GM21576 (cell line): ENCODE data around the gene THSD7A.

ENCODE experiments used
- ATAC-seq: cut with Tn5 transposase; IDR thresholded peaks from one replicate; pipeline ENCODE4 v1.9.1; 2021; ENCODE audit warnings: mild to moderate bottlenecking, moderate library complexity; ENCODE audit not compliant: unreplicated experiment

The THSD7A gene

DNA sequence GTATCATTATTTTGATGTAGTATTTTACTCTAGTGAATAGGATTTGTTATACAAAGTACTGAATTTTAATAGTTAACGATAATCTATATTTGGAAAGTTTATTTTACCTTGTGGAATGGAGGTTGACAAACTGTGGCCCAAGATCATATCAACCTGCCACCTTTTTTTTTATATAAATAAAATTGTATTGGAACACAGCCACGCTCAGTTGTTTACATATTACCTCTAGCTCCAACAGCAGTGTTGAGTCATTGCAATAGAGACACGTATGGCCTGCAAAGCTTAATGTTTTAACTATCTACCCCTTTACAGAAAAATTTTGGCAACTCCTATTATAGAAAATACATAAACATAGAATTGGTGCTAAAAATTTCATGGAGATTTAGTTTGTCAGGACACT is 239.3 kb downstream of the THSD7A start:
- ATAC-seq: no peak

DNA sequence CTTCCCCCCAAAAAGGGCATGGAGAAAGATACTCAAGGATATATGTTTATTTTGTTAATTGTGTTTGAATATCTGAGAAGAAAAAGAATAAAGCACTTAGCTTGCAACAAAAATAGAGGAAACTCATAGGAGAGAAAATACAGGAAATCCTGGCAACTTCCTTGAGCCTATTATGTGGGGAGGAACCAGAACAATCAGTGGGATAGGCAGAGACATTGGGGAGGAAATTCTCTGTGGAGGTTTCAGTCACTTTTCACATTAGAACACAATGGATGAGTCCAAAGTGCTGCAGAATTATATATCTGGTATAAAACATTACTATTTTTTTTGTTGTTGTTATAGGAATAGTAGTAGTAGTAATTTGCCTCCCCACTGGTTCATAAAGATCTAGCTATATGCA is 240.1 kb downstream of the THSD7A start:
- ATAC-seq: no peak

DNA sequence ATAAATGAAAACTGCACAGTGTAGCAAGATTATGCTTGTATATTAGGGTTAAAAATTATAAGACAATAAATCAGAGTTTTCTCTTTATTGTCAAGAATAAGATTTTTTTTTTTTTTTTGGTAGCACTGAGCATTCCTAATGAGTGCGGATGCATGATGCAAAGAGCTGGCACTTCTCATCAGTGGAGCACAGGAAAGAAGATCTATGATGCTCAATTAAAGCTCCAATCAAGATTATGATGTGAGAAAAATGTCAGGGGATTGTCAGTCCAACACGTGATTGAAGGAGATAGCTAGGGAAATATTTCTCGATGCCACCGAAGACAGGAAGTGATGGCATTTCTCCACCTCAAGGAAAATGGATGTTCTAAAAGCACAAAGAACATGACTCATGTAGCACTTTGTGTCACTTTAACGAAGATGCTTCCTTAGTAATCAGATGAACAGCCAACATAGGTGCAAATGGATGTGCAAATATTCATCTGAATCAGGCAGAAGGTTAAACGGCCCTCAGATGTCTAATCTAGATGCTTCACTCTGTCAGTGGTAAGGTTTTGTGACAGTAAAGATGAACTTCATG is 240.9 kb downstream of the THSD7A start:
- no peak for ATAC-seq

DNA sequence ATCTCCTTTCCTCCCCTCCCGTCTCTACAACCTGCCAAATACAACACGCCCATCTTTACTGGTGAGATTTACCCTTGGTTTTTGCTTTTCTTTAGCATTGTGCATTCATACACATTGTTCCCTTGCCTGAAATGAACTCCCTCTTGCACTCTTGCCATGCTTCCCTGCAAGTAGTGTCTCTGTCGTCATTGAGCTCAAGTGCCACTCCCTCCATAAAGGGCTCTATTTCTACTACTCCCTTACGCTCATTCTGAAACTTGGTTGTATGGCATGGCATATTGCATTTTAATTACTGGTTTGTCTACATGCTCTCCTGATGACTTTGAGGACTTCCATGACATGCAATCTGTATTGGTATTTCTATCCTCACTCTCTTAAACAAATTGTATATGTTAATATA is 242.7 kb downstream of the THSD7A start:
- no peak for ATAC-seq

DNA sequence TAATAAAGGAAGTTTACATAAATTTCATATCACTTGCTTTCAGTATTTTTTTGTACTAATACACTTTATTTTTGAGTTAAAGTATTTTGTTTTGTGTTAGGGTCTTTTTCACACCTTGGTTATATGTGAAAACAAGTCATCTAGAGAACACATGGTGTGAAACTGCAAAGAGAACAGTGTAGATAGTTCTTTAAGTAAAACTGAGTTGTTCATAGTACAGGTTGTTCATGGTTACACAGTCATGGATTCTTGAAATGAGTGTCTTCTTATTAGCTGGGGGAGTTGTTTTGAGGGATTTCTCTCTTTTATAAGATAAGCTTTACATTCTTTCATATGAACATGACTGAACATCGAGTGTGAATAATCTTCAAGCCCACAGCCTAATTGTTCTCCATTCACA is 244.2 kb downstream of the THSD7A start:
- no peak for ATAC-seq

DNA sequence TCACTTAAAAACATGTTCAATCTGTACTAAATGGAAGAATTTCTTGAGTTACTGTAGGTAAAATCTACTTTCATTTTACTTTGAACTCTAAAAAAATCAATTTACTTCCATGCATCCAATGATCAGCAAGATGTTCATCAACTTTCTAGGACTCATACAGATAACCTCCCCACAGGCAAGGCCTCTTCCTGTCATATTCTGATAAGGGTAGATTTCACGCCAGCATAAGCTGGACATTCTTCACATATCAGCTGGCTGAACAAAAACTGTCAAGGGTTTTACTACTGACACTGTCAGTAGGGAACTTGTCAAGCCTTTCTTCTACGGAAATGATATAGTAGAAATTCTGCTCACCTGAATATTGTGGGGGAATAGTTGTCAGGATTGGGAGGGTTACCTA is 244.9 kb downstream of the THSD7A start:
- ATAC-seq: no peak

DNA sequence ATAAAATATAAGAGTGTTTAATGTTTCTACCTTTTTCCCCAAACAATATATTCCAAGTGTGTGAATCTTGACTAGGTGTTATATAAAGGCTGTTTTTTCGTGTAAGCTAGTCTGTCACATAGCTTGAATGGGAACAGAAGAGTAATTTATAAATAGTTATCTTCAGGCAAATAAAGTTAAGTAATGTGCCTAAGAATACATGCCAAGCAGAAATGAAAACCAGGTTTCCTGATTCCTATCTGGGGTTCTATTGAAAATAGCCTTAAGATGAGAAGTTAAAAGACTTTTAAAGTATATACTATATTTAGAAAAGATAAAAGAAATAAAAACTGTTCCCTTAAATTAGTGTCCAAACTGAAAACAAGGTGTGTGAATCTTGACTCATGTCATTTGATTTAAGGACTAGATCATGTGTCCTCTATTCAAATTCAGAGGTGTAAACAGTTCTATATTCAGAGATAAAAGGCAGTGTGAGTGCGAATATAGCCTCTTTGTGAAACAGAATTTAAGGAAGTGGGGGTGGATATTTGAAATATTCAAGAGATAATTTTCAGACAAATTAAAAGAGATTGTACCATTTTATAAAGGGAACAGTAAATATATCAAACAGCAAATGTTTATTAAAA is 247.5 kb downstream of the THSD7A start:
- no peak for ATAC-seq

DNA sequence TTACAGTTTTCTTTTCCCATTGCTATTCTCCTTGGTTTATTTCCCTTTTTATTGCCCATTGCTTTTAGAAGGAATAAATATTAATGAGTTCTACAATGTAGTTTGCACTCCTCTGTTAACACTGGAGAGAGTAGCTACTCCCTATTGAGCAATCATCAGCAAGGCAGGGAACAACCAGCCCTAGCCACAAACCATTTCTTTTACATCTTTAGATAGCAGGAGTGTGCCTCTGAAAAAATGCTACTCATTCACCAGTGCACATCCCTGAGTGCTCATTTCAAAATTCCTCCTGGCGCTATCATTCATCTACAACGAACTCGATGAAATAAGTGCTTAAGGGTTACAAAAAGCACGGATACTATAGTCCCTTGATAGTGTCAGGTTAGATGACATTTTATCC is 252.9 kb downstream of the THSD7A start:
- no peak for ATAC-seq

DNA sequence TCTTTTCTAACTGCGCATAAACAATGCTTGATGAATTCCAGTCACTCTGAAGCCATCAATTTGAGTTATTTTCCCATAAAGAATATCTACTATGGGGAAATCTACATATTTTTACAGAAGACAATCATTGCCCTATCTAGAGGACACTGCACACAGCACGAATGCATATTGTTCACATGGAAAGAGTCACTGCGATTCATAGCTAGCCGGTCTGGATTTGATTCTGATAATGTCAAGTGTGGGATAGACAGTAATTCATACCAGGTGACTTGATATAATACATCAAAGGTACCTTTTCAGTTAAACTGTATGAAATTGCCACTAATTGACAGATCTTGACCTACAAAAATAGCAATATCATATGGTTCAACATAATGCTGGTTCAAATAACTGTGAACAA is 255.7 kb downstream of the THSD7A start:
- no peak for ATAC-seq

DNA sequence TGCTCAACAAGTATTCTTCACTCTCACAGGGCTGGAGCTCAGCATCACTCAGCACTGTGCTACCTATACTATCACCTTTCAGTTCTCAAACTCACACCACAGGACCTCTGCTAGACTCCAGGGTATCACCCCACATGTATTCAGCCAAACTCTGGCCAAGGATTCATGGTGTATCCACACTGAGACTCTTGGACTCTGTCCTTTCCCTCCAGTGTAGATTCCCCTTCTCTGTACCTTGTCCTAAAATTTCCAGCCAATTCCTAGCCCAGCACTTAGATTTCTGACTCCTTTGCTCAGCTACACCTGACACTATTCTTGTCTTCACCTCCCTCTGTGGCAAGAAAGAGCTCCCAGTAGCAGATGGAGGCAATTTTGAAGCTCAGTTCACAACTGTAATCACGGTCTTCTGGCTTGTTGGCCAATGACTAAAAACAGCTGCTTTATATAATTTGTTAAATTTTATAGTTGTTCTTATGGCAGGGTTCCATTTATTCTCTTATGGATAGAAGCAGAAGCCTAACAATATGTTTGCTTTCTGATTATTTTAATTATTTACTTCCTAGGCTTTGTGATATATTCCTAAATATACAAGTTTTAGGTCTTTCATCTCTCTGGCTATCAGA is 258.8 kb downstream of the THSD7A start:
- ATAC-seq: no peak

DNA sequence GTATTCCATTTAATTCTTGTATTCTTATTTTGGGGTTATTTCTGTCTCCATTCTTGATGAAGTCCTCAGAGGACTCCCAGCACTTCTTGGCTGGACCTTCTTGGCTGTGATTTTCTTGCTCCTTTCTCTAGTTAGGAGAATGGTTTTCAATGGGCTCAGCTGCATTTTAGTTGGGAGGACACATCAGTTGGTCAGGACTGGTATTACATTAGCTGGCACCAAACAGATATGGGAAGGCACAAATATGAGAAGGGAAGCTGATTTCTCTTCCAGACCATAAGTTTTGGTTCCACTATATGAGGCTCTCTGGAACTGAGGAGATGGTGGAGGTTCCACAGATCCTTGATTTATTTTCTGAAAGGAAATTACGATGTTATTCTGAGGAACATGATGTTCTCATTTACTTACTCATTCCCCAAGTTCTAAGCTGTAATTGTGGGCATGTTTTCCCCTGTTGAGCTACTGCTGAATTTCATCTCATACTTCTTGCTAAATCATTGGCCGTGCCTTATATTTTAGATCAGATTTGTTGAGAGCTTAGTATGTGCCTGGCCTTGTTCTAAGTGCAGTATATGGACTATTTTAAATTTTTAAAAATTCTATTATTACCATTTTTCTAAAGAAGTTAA is 261.0 kb downstream of the THSD7A start:
- no peak for ATAC-seq

DNA sequence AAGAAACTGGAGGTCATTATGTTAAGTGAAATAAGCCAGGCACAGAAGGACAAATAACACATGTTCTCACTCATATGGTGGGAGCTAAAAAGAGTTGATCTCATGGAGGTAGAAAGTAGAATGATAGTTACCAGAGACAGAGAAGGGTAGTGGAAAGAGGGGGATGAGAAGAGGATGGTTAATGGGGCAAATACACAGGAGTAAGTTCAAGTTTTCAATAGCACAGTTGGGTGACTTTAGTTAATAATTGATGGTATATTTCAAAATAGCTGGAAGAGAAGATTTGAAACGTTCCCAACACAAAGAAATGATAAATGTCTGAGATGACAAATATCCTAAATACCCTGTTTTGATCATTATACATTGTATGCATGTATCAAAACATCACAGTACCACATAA is 261.8 kb downstream of the THSD7A start:
- ATAC-seq: no peak

DNA sequence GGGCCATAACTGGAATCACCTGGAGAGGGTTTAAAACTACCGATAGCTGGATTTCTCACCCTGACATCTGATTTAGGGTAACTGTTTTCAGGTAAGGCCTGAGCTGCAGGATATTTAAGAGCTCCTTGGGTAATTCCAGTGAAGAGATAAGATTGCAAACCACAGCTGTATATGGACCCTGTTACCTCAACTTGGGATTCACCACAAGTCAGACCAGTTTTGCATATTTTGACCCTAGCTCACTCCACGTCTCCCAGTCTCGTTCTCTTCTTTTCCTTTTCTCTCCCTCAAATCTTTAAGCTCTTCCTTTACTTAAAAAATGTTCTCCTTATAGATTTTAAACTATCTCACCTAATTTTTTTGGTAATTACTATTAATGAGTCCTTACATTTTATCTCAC is 264.4 kb downstream of the THSD7A start:
- ATAC-seq: no peak

DNA sequence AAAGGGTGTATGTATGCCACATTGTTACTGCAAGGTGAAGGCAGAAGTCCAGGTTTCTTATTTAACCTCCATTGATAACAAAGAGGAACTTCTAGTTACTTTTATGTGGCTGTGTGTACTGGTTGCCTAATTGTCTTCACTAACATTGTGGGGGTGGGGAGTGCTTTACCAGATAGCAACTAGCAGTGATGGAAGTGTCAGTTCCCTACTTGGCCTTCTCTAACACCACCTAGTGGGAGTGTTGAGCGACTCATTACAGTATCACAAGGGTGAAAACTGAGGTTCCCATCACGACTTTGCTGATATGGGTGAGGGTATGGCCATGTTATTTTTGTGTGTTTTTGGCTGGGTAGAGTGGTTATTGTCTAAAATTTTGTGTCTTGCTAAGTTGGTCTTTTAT is 274.4 kb downstream of the THSD7A start:
- peak; percentile 88 for ATAC-seq

DNA sequence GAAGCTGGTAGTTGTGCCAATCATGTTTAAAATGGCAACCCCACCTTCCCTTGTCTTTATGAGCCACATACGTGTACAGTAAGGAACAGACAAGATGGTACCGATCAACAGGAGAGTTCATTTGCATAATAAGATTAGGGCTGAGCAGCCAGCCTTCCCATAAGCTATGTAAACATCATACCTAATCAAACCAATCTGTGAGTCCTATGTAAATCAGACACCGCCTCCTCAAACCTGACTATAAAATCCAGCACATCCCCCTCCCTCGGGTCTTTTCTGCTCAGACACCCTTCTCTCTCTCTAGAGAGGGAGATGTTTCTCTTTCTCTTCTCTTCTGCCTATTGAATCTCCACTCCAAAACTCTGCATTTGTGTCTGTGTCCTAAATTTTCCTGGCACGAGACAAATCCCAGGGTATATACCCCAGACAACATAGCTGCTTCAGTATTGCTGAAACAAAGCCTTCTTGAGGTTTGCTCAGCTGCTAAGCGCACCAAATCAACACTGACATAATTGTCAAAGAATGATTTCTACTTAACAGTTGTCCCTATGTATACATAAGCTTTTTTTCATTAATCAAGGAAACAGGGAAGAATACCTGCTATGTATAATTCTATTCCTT is 279.2 kb downstream of the THSD7A start:
- no peak for ATAC-seq

DNA sequence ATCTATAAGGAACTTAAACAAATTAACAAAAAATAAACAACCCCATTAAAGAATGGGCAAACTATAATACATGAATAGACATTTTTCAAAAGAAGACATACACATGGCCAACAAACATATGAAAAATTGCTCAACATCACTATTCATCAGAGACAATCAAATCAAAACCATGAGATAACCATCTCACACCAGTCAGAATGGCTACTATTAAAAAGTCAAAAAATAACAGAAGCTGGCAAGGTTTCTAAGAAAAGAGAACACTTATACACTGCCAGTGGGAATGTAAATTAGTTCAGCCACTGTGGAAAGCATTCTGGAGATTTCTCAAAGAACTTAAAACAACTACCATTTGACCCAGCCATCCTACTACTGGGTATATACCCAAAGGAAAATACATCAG is 280.5 kb downstream of the THSD7A start:
- no peak for ATAC-seq

DNA sequence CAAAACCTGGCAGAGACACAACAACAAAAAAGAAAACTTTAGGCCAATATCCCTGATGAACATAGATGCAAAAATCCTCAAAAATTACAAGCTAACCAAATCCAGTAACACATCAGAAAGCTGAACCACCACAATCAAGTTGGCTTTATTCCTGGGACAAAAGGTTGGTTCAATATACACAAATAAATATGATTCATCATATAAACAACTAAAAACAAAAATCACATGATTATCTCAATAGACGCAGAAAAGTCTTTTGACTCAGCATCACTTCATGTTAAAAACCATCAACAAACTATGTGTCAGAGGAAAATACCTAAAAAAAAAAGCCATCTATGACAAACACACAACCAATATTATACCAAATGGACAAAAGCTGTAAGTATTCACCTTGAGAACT is 283.5 kb downstream of the THSD7A start:
- ATAC-seq: no peak

DNA sequence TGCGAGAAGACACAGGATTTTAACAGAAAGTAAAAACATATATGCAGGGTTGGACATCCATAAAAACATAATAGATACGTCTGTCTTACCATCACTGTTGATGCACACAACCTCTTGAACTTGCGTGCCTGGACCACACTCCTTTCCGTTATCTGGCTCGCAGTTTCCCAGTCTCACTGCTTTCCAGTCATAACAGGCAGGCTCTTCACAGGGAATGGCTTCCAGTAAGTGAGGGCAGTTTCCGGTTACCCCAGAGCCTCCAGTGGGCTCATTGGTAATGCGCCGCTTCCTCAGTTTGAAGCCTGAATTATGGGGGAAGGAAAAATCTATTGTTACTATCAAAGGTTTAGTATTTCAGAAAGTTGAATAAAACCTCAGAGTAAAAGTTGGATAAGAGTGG is 290.7 kb downstream of the THSD7A start:
- ATAC-seq: no peak

DNA sequence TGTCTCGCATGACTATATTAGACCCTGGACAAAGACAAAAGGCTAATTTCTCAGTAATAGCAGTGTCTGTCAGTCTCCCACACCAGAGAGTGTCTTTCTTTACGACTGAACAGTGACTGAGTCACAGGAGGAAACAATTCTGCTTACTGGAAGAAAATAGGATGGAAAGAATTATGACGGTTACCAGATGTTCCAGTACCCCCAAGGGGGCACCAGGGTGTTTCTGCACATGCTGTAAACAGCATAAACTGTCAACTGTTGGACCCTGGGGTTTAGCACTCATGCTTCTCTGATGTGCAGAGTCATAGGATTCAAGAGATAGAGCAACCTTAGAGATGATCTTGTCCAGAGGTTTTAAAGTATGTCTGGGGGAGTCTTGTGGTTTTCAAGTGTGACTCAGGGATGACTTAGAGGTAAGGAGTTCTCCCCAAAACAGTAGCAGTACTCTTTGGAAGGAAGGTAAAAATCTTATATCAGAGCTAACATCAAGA is 291.7 kb downstream of the THSD7A start:
- no peak for ATAC-seq

DNA sequence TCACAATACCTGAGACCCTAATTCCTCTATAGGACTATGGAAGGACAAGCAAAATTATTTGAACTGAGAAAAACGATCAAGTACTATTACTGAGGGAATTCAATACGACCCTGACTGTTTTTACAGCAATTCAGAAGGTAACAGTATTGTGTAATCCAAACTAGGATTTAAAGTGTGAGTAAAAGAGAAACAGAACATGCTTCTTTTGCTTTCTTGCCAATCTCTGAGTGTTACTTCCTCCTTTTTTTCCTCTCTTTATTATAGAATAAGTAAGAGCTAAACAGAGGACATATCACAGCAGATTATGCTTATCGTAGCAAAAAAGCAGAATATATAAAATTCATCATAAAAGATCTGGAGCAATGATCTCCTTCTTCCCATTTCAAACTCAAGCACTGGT is 292.1 kb downstream of the THSD7A start:
- ATAC-seq: no peak

DNA sequence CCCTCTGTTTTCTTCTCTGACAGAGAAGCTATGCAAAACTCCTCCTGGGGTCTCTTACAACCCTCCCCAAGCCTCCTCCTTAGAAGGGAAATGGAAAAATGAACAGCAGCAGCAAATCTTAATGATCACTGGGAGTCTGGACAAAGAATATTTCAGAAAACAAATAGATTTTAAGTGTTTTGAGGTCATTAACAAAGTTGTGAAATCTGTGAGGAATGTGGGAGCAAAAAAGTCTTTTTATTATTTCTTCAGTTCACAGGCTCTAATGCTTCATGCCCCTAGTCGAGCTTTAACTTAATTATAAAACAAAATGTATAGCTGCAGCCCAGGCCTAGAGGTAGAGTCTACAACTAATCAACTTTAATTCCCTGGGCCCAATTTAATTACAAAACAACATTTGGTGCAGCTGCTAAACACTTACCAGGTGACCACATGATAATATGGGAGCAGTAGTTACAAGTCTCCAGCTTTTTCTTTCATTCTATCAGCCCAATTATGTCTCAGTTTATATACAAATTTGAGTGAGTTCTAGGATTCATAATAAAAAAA is 293.2 kb downstream of the THSD7A start:
- ATAC-seq: no peak
